GM10248 (cell line): Measurements from ENCODE around the gene PDXP.

ENCODE experiments used
- CTCF ChIA-PET: fragments of 300-600 bp; sonication (Branson Sonifier 250); formaldehyde crosslinking; extraction: SDS; loops from one replicate; lab custom pipeline; 2021; ENCODE audit warnings: antibody characterized with exemption; lab: Yijun Ruan, JAX
- POLR2A ChIA-PET: fragments of 350-650 bp; sonication (Branson Sonifier 250); formaldehyde crosslinking; extraction: SDS; loops from one replicate; lab custom pipeline; 2020; ENCODE audit warnings: antibody characterized with exemption; lab: Yijun Ruan, JAX
- DNase-seq: peaks from one replicate; pipeline ENCODE4 v3.0.0; 2012; ENCODE audit errors: extremely low spot score
- TF ChIP-seq, protein P1 (sequence below): IDR thresholded peaks from 2 replicates; pipeline ENCODE4 v1.5.1; 2012; ENCODE audit warnings: mild to moderate bottlenecking, low read depth; ENCODE audit errors: extremely low read depth, missing control alignments, control extremely low read depth

The PDXP gene

DNA sequence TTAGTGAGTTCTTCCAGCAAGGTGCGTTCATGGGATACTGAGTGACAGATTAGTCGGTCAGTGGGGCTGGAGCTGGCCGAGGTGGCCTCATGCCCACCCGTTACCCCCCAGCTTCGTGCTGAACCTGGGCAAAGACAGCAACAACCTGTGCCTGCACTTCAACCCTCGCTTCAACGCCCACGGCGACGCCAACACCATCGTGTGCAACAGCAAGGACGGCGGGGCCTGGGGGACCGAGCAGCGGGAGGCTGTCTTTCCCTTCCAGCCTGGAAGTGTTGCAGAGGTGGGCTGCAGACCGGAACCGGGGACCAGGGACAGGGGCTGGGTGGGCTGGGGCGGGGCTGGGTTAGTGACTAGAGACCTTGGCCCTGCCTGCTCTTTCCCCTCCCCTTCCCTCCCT lies 19.8 kb downstream of the PDXP start:
- ChIA-PET CTCF (interaction anchor here (1.1 to 21.1 kb wide), 4 partner anchors 13 to 53 kb away, joined by 3 to 315 read pairs (median 156); partner anchors contain the start of genes LGALS1, PDXP and SH3BP1), POLR2A (interaction anchor here (0.7 to 4.4 kb wide), 2 partner anchors 19 to 46 kb away, joined by 6 to 39 read pairs; partner anchors contain the start of gene PDXP)
- TF ChIP-seq, protein P1, sequence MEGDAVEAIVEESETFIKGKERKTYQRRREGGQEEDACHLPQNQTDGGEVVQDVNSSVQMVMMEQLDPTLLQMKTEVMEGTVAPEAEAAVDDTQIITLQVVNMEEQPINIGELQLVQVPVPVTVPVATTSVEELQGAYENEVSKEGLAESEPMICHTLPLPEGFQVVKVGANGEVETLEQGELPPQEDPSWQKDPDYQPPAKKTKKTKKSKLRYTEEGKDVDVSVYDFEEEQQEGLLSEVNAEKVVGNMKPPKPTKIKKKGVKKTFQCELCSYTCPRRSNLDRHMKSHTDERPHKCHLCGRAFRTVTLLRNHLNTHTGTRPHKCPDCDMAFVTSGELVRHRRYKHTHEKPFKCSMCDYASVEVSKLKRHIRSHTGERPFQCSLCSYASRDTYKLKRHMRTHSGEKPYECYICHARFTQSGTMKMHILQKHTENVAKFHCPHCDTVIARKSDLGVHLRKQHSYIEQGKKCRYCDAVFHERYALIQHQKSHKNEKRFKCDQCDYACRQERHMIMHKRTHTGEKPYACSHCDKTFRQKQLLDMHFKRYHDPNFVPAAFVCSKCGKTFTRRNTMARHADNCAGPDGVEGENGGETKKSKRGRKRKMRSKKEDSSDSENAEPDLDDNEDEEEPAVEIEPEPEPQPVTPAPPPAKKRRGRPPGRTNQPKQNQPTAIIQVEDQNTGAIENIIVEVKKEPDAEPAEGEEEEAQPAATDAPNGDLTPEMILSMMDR, result no peak
- DNase-seq, result no peak

DNA sequence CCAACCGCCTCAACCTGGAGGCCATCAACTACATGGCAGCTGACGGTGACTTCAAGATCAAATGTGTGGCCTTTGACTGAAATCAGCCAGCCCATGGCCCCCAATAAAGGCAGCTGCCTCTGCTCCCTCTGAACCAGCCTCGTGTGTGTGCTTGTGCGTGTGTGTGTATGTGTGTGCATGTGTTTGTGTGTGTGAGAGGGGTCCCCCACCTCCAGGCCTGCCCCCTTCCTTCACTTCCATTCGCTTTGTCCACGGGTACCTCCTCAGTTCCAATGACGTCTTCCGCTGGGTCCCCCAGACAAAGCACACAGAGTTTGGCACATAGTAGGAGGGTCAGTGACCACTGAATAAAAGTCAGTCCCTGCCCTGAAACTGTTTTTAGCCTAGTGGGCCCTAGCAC lies 21.1 kb downstream of the PDXP start:
- DNase-seq, result no peak
- CTCF ChIA-PET, result interaction anchor here (1.0 to 21.1 kb wide), 12 partner anchors 10 to 140 kb away, joined by 3 to 315 read pairs (median 20); partner anchors contain the start of genes GGA1, LGALS1, PDXP and SH3BP1
- POLR2A ChIA-PET, result no interaction called here
- TF ChIP-seq, protein P1, result no peak

DNA sequence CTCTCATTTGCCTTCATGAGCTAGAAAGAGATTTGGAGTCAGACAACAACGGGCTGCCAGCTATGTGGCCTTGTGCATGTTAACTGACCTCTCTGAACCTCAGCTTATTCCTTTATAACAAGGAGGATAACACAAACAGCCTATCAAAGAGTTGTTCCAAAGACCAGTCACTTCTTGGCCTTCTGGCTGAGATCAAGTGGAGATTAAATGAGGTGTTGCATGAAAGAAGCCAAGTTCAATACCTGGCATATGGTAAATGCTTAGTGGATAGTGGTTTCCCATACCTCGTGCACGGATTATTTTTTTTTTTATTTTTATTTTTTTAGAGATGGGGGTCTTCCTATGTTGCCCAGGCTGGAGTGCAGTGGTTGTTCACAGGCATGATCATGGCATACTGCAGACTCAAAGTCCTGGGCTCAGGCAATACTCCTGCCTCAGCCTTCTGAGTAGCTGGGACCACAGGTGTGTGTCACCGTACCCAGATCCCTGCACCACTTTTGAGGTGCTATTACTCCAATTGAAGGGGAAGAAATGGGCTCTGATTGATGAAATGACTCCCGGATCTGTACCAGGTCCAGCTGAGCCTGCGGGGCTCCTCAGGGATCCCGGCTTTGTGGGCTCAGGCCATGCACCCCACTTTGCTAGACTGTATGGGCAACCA lies 21.8 kb downstream of the PDXP start:
- ChIA-PET POLR2A (interaction anchor here (0.6 to 1.4 kb wide), 3 partner anchors 22 to 41 kb away, joined by 3 to 6 read pairs (median 5); no protein-coding TSS in a partner anchor), CTCF (interaction anchor here (1.0 to 21.1 kb wide), 16 partner anchors 9 to 250 kb away, joined by 3 to 315 read pairs (median 12); partner anchors contain the start of genes GGA1, LGALS1, PDXP and SH3BP1)
- TF ChIP-seq, protein P1, result no peak
- no peak for DNase-seq

DNA sequence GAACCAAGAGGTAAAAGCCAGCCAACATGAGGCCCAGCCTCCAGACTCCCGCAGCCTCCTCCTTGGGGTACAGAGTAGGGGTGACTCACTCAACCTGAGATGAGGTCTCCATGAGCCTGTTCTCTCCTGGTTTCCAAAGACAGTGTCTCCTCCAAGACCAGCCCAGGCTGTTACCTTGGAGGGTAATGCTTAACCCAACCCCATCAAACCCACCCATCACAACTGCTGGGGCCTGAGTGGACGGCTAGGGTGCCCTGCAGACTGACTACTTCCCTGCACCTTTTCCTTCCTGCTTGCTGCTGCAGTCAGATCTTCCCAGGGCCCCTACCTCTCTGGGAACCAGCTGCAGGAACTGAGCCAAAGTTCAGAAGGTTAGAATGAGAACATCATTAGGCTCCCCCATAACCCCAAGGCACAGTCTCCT lies 22.5 kb downstream of the PDXP start:
- ChIA-PET CTCF (interaction anchor here (0.6 to 21.1 kb wide), 22 partner anchors 14 to 250 kb away, joined by 3 to 315 read pairs (median 6); partner anchors contain the start of genes GGA1, LGALS1, PDXP and SH3BP1), POLR2A (interaction anchor here (0.6 to 1.4 kb wide), 4 partner anchors 23 to 73 kb away, joined by 3 to 6 read pairs (median 4); no protein-coding TSS in a partner anchor)
- TF ChIP-seq, protein P1, result no peak
- no peak for DNase-seq

DNA sequence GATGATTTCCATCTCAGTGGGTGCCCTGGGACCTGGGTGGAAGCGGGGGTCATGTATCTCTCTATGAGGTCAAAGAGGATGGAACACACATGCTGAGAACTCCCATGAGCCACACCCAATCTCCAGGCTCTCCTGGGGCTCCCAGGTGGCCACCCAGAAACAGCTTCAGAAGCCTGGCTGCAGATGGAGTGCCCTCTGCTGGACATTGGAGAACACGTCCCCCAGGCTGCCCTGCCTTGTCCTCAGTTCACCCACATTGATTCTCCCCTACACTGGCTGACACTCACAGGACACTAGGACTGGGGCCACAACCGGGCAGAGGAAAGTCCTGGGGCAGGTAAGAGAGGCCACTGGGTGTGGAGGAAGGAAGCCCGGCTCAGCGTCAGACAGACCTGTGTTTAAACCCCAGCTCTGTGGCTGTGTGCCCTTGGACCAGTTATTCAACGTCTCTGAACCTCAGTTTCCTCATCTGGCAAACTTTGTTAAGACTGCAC lies 23.1 kb downstream of the PDXP start:
- ChIA-PET CTCF (interaction anchor here (0.6 to 21.1 kb wide), 24 partner anchors 13 to 249 kb away, joined by 3 to 315 read pairs (median 4); partner anchors contain the start of genes GGA1, LGALS1, PDXP and SH3BP1), POLR2A (interaction anchor here (0.8 to 1.4 kb wide), 2 partner anchors 38 to 74 kb away, joined by 3 to 6 read pairs; no protein-coding TSS in a partner anchor)
- peak; percentile 83 for DNase-seq
- TF ChIP-seq, protein P1, result peak; percentile 83
